Measurements from ENCODE around the gene HAL.

The HAL gene, protein sequence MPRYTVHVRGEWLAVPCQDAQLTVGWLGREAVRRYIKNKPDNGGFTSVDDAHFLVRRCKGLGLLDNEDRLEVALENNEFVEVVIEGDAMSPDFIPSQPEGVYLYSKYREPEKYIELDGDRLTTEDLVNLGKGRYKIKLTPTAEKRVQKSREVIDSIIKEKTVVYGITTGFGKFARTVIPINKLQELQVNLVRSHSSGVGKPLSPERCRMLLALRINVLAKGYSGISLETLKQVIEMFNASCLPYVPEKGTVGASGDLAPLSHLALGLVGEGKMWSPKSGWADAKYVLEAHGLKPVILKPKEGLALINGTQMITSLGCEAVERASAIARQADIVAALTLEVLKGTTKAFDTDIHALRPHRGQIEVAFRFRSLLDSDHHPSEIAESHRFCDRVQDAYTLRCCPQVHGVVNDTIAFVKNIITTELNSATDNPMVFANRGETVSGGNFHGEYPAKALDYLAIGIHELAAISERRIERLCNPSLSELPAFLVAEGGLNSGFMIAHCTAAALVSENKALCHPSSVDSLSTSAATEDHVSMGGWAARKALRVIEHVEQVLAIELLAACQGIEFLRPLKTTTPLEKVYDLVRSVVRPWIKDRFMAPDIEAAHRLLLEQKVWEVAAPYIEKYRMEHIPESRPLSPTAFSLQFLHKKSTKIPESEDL

DNA sequence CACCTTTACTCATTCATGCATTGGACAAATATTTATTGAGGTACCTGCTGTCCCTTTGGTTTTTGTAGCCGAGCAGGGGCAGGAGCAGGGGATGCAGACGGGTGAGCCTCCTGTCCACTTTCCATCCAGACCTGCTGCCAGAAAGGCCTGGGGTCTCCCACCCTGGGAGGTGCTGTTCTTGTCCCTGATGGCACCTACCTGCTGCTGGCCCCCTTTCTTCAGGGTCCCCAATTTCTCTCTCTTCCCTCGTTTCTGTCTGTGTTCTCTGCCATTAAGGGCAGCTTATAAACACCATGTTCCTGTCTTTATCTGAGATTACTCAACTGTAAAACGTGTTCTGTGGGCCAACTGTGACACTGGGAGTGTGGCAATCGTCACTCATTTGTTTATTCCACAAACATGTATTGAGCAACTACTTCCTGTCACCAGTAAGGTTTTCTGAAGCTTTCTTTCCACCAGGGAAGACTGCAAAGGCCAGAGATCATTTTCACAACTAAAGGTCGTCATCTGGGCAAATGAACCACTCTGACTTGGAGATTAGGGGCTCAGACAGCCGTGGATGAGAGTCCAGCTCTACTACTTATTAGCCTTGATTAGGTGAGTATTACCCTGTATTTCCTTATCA is at the start of gene HAL:
HAL (minus strand) TSS at position 311 of the 625 bp plus-strand sequence. CDS start 434 bp downstream, outside the sequence.
- H3K36me3 ChIP-seq (ENCODE audit: control insufficient read depth in 1 of 2, insufficient read depth in 2 of 2, low read length in 2 of 2): peaks cover 3 to 7% of the 10 kb centered on the region in 2 donors
- no peak within 1 kb of the TSS for H3K9ac ChIP-seq (ENCODE audit: low read depth in 1 of 2, low read length in 2 of 2)
- peaks cover 9 to 15% of the 10 kb centered on the region in 2 donors for H3K4me1 ChIP-seq (ENCODE audit: control insufficient read depth in 1 of 2, insufficient read depth in 2 of 2, low read length in 2 of 2)
- no peaks in the 10 kb centered on the region for H3K9me3 ChIP-seq (ENCODE audit: control insufficient read depth in 1 of 2, low read length in 2 of 2)
- H3K27ac ChIP-seq (ENCODE audit: low read depth, low read length): no peak within 1 kb of the TSS
- no peaks in the 10 kb centered on the region for H3K27me3 ChIP-seq (ENCODE audit: control insufficient read depth in 1 of 2, insufficient read depth in 2 of 2, low read length in 2 of 2)
- H3K4me3 ChIP-seq (ENCODE audit: low read depth in 1 of 2, low read length in 2 of 2): no peak within 1 kb of the TSS

DNA sequence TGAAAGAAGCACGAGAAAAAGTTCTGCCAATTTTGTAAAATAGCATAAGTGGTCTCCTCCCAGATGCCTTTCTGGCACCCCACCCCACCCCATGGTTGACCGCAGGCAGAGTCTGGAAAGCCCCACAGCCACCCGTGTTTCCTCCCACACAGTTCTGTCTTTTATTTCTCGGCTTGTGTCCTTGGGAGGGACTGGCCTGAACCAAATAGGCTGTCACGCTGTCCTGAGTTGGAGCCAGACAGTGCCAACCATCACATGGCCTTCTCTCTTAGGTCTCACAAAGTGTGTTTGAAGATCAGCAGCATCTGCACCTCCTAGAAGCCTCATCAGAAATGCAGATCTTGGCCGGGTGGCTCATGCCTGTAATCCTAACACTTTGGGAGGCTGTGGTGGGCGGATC is 49.4 kb upstream of the HAL start:
- H3K4me1 ChIP-seq (ENCODE audit: control insufficient read depth in 1 of 2, insufficient read depth in 2 of 2, low read length in 2 of 2): peaks cover 23 to 24% of the 10 kb centered on the region in 2 donors
- H3K4me3 ChIP-seq (ENCODE audit: low read depth in 1 of 2, low read length in 2 of 2): no peak overlapping the region
- no peak overlapping the region for H3K9ac ChIP-seq (ENCODE audit: low read depth in 1 of 2, low read length in 2 of 2)
- no peaks in the 10 kb centered on the region for H3K27me3 ChIP-seq (ENCODE audit: control insufficient read depth in 1 of 2, insufficient read depth in 2 of 2, low read length in 2 of 2)
- H3K36me3 ChIP-seq (ENCODE audit: control insufficient read depth in 1 of 2, insufficient read depth in 2 of 2, low read length in 2 of 2): no peaks in the 10 kb centered on the region
- no peak overlapping the region for H3K27ac ChIP-seq (ENCODE audit: low read depth, low read length)
- no peaks in the 10 kb centered on the region for H3K9me3 ChIP-seq (ENCODE audit: control insufficient read depth in 1 of 2, low read length in 2 of 2)

GRCh38 chr12:96044943-96045290 is 48.8 kb upstream of the HAL start:
- Histone ChIP-seq H3K27ac (ENCODE audit: low read depth, low read length) (no peak overlapping the region), H3K27me3 (ENCODE audit: control insufficient read depth in 1 of 2, insufficient read depth in 2 of 2, low read length in 2 of 2) (no peaks in the 10 kb centered on the region), H3K9me3 (ENCODE audit: control insufficient read depth in 1 of 2, low read length in 2 of 2) (no peaks in the 10 kb centered on the region), H3K36me3 (ENCODE audit: control insufficient read depth in 1 of 2, insufficient read depth in 2 of 2, low read length in 2 of 2) (no peaks in the 10 kb centered on the region), H3K4me3 (ENCODE audit: low read depth in 1 of 2, low read length in 2 of 2) (no peak overlapping the region), H3K4me1 (ENCODE audit: control insufficient read depth in 1 of 2, insufficient read depth in 2 of 2, low read length in 2 of 2) (peaks cover 23 to 24% of the 10 kb centered on the region in 2 donors), H3K9ac (ENCODE audit: low read depth in 1 of 2, low read length in 2 of 2) (no peak overlapping the region)

DNA sequence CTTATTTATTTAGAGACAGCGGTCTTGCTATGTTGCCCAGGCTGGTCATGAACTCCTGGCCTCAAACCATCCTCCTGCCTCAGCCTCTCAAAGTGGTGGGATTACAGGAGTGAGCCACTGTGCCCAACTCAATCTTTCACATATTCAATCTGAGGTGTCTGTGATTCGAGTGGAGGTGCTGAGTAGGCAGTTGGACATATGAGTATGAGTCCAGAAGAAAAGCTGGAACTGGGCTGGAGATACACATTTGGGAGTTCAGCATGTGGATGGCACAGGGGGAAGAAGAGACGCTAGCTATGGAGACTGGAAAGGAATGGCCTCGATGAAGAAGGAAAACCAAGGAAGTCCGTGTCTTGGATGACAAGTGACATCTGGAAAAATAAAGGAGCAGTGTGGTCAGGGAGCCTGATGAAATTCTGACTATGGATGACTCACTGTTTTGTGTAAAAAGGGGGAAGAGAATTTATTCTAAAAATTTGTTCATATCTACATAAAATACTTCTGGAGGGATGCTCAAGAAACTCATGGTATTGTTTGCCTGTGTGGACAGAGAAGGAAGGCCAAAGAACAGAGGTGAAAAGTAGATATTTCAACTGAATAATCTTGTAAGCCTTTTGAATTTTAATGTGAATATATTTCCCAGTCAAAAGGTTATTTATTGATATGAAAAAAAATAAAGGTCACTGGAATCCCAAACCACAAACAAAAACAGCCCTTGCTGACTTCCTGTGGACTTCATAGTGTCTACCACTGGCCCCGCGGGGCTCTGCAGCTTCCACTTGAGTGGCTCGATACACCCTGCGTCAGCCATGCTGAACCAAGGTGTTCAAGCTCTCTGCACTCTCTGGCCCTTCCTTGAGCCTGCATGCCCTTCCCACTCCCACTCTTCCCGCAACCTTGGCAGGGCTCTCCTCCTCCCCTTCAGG is 48.1 kb upstream of the HAL start:
- no peak overlapping the region for H3K27ac ChIP-seq (ENCODE audit: low read depth, low read length)

DNA sequence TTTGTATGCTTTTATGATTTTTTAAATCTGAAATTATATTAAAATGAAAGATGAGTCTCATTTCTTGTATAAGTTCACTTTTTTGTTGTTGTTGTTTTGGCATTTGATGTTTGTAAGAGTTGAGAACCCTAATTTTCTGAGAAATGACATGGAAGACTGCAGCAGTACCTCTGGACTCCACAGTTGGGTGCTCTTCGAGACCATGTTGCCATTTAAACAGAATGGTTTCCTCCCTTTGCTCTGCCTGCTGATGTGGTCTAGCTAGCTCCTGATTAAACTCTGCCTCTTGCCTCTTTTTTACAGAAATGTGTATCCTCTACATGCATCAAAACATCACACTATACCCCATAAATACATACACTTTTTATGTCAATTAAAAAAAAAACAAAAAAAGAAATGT is 45.0 kb upstream of the HAL start:
- no peak overlapping the region for H3K9ac ChIP-seq (ENCODE audit: low read depth in 1 of 2, low read length in 2 of 2)
- no peaks in the 10 kb centered on the region for H3K36me3 ChIP-seq (ENCODE audit: control insufficient read depth in 1 of 2, insufficient read depth in 2 of 2, low read length in 2 of 2)
- no peak overlapping the region for H3K27ac ChIP-seq (ENCODE audit: low read depth, low read length)
- no peak overlapping the region for H3K4me3 ChIP-seq (ENCODE audit: low read depth in 1 of 2, low read length in 2 of 2)
- H3K27me3 ChIP-seq (ENCODE audit: control insufficient read depth in 1 of 2, insufficient read depth in 2 of 2, low read length in 2 of 2): no peaks in the 10 kb centered on the region
- no peaks in the 10 kb centered on the region for H3K9me3 ChIP-seq (ENCODE audit: control insufficient read depth in 1 of 2, low read length in 2 of 2)
- H3K4me1 ChIP-seq (ENCODE audit: control insufficient read depth in 1 of 2, insufficient read depth in 2 of 2, low read length in 2 of 2): peaks cover 0 to 2% of the 10 kb centered on the region in 2 donors

More for the DNA sequence above, 48.1 kb upstream of the HAL start:
- no peaks in the 10 kb centered on the region for H3K27me3 ChIP-seq (ENCODE audit: control insufficient read depth in 1 of 2, insufficient read depth in 2 of 2, low read length in 2 of 2)
- no peak overlapping the region for H3K4me3 ChIP-seq (ENCODE audit: low read depth in 1 of 2, low read length in 2 of 2)
- no peak overlapping the region for H3K9ac ChIP-seq (ENCODE audit: low read depth in 1 of 2, low read length in 2 of 2)
- H3K9me3 ChIP-seq (ENCODE audit: control insufficient read depth in 1 of 2, low read length in 2 of 2): no peaks in the 10 kb centered on the region
- peaks cover 23 to 24% of the 10 kb centered on the region in 2 donors for H3K4me1 ChIP-seq (ENCODE audit: control insufficient read depth in 1 of 2, insufficient read depth in 2 of 2, low read length in 2 of 2)
- H3K36me3 ChIP-seq (ENCODE audit: control insufficient read depth in 1 of 2, insufficient read depth in 2 of 2, low read length in 2 of 2): no peaks in the 10 kb centered on the region

GRCh38 chr12:96040305-96041133 is 44.4 kb upstream of the HAL start:
- Histone ChIP-seq H3K27me3 (ENCODE audit: control insufficient read depth in 1 of 2, insufficient read depth in 2 of 2, low read length in 2 of 2) (no peaks in the 10 kb centered on the region), H3K4me3 (ENCODE audit: low read depth in 1 of 2, low read length in 2 of 2) (no peak overlapping the region), H3K9ac (ENCODE audit: low read depth in 1 of 2, low read length in 2 of 2) (no peak overlapping the region), H3K4me1 (ENCODE audit: control insufficient read depth in 1 of 2, insufficient read depth in 2 of 2, low read length in 2 of 2) (no peaks in the 10 kb centered on the region), H3K27ac (ENCODE audit: low read depth, low read length) (no peak overlapping the region), H3K9me3 (ENCODE audit: control insufficient read depth in 1 of 2, low read length in 2 of 2) (no peaks in the 10 kb centered on the region), H3K36me3 (ENCODE audit: control insufficient read depth in 1 of 2, insufficient read depth in 2 of 2, low read length in 2 of 2) (no peaks in the 10 kb centered on the region)

- Histone ChIP-seq H3K27ac (ENCODE audit: low read depth, low read length) (no peak overlapping the region), H3K4me3 (ENCODE audit: low read depth in 1 of 2, low read length in 2 of 2) (no peak overlapping the region), H3K9me3 (ENCODE audit: control insufficient read depth in 1 of 2, low read length in 2 of 2) (no peaks in the 10 kb centered on the region), H3K9ac (ENCODE audit: low read depth in 1 of 2, low read length in 2 of 2) (no peak overlapping the region), H3K27me3 (ENCODE audit: control insufficient read depth in 1 of 2, insufficient read depth in 2 of 2, low read length in 2 of 2) (no peaks in the 10 kb centered on the region), H3K36me3 (ENCODE audit: control insufficient read depth in 1 of 2, insufficient read depth in 2 of 2, low read length in 2 of 2) (no peaks in the 10 kb centered on the region), H3K4me1 (ENCODE audit: control insufficient read depth in 1 of 2, insufficient read depth in 2 of 2, low read length in 2 of 2) (peaks cover 0 to 4% of the 10 kb centered on the region in 2 donors)
Observed at GRCh38 chr12:96039516-96039915, 43.4 kb upstream of the HAL start.

- Histone ChIP-seq H3K36me3 (ENCODE audit: control insufficient read depth in 1 of 2, insufficient read depth in 2 of 2, low read length in 2 of 2) (no peaks in the 10 kb centered on the region), H3K27ac (ENCODE audit: low read depth, low read length) (no peak overlapping the region)
Observed at GRCh38 chr12:96036765-96037455, 40.8 kb upstream of the HAL start.

More at GRCh38 chr12:96036765-96037455, 40.8 kb upstream of the HAL start:
- no peaks in the 10 kb centered on the region for H3K27me3 ChIP-seq (ENCODE audit: control insufficient read depth in 1 of 2, insufficient read depth in 2 of 2, low read length in 2 of 2)
- no peak overlapping the region for H3K4me3 ChIP-seq (ENCODE audit: low read depth in 1 of 2, low read length in 2 of 2)
- H3K9ac ChIP-seq (ENCODE audit: low read depth in 1 of 2, low read length in 2 of 2): no peak overlapping the region
- H3K9me3 ChIP-seq (ENCODE audit: control insufficient read depth in 1 of 2, low read length in 2 of 2): no peaks in the 10 kb centered on the region
- peaks cover 0 to 17% of the 10 kb centered on the region in 2 donors for H3K4me1 ChIP-seq (ENCODE audit: control insufficient read depth in 1 of 2, insufficient read depth in 2 of 2, low read length in 2 of 2)

Data from duodenal mucosa (tissue), 2 donors.